Endodermal cell (in vitro differentiated cells): ENCODE measurements around the gene OBSL1. TPM values are rescaled to one million over a fixed set of nuclear protein-coding genes. Genes with fewer than 3 reads are reported as not detected.

Experiments used
- DNase-seq: peaks from one replicate; pipeline ENCODE4 v3.0.0-alpha.2; 2017
- H3K27ac ChIP-seq: 2 replicates; pipeline ENCODE4 v1.5.1; 2013; ENCODE audit warnings: mild to moderate bottlenecking, low read depth, low read length, moderate library complexity
- H3K27me3 ChIP-seq: 2 replicates; pipeline ENCODE4 v1.6.1; 2013; ENCODE audit warnings: mild to moderate bottlenecking, low read length, moderate library complexity; ENCODE audit not compliant: insufficient read depth, control insufficient read depth, poor library complexity, severe bottlenecking
- H3K36me3 ChIP-seq: 2 replicates; pipeline ENCODE4 v1.7.0; 2013; ENCODE audit warnings: mild to moderate bottlenecking, low read length, moderate library complexity; ENCODE audit not compliant: control insufficient read depth, insufficient read depth
- H3K4me1 ChIP-seq: one replicate; pipeline ENCODE4 v1.7.0; 2013; ENCODE audit warnings: low read length; ENCODE audit not compliant: control insufficient read depth, insufficient read depth
- H3K4me3 ChIP-seq: 2 replicates; pipeline ENCODE4 v1.5.1; 2013; ENCODE audit warnings: mild to moderate bottlenecking, low read length, moderate library complexity
- H3K9ac ChIP-seq: 2 replicates; pipeline ENCODE4 v1.6.1; 2013; ENCODE audit warnings: mild to moderate bottlenecking, low read length, moderate library complexity; ENCODE audit not compliant: poor library complexity, severe bottlenecking; ENCODE audit errors: extremely low read depth
- H3K9me3 ChIP-seq: 2 replicates; pipeline ENCODE4 v1.6.1; 2013; ENCODE audit warnings: mild to moderate bottlenecking, low read length, moderate library complexity; ENCODE audit not compliant: control insufficient read depth
- H3K27ac Mint-ChIP-seq: 2 replicates; pipeline ENCODE4 v1.8.0; 2020; ENCODE audit warnings: mixed read lengths
- H3K27me3 Mint-ChIP-seq: 2 replicates; pipeline ENCODE4 v1.8.0; 2021; ENCODE audit warnings: mild to moderate bottlenecking, mixed read lengths; ENCODE audit not compliant: insufficient read depth
- H3K36me3 Mint-ChIP-seq: 2 replicates; pipeline ENCODE4 v1.8.0; 2020; ENCODE audit warnings: low read depth, mixed read lengths
- H3K4me1 Mint-ChIP-seq: 2 replicates; pipeline ENCODE4 v1.8.0; 2020; ENCODE audit warnings: mixed read lengths
- H3K4me3 Mint-ChIP-seq: 2 replicates; pipeline ENCODE4 v1.8.0; 2020; ENCODE audit warnings: mild to moderate bottlenecking, moderate library complexity, mixed read lengths
- H3K9me3 Mint-ChIP-seq: 2 replicates; pipeline ENCODE4 v1.8.0; 2020; ENCODE audit warnings: mild to moderate bottlenecking, mixed read lengths
- WGBS, 2 experiments: methylation state at CpG; one replicate each; pipeline versions ENCODE4 v1.1.5 to v1.1.7; 2013; ENCODE audit warnings: missing lambda C conversion rate in 2 of 2, mixed read lengths in 1 of 2; ENCODE audit not compliant: insufficient coverage in 1 of 2, insufficient read length in 1 of 2; 5-methylcytosine and 5-hydroxymethylcytosine counted together
- total RNA-seq, 2 donors: library from RNA; stranded (reverse); fragmentation: NEBNext Ultra II Directional in 1 of 2; extraction: Animal tissue kit (Norgen Biotek cat#: 25700) in 1 of 2; gene quantifications; 2 replicates in 1 of 2; 3 replicates in 1 of 2; pipeline ENCODE4 v1.2.1, GENCODE V29; 2021
- TF ChIP-seq, protein P1 (sequence below): fragments of 200-600 bp; sonication (generic); conservative IDR thresholded peaks from 2 replicates; pipeline ENCODE4 v1.5.0; 2021; ENCODE audit warnings: antibody characterized with exemption, mild to moderate bottlenecking

The OBSL1 gene
- total RNA-seq, 2 donors from 2014 or later, result 156 to 162 TPM

DNA sequence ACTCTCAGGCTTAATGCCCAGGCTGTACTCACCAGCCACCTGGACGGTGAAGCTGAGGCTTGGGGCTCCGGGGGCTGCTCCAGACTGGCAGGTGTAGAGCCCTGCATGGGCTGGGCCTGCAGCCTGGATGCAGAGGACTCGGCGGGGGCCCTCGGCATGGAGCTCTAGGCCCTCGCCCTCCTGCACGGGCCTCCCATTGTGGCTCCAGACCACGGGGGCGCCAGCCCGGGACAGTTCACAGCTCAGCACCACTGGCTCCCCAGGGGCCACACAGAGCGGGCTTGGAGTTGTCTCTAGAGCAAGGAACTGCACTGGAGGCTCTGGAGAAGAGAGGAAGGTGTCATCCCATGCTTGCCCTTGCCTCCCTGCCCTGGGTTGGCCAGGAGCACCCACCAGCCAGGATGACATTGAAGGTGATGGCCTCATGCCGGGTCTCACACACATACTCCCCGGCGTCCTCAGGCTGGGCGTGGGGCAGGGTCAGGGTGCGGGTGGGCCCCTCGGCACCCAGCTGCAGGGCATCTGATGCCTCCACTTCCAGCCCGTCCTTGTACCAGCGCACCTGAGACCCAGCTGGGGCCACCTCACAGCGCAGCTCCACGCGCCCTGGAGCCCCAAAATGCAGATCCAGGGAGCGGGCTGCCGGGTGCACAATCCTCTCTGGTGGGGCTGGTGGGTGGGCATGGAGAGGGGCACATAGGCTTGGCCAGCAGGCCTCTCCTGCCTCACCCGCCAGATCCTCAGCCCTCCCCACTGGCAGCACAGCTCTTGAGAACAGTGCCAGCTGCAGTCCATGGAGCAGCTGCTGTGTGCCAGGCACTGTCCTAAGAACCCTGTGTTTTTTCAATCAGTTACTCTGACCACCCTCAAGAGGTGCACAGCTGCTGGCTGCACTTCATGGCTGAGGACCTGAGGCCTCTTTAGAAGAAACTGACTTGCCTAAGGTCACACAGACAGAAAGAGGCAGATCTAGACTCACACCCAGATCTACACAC is 13.3 kb downstream of the OBSL1 start:
- Histone ChIP-seq H3K27me3 (peaks cover 8% of the 10 kb centered on the region), H3K4me1 (peaks cover 8% of the 10 kb centered on the region), H3K36me3 (no peaks in the 10 kb centered on the region), H3K27ac (no peak overlapping the region), H3K9me3 (no peaks in the 10 kb centered on the region), H3K9ac (no peak overlapping the region), H3K4me3 (no peak overlapping the region)
- Mint-ChIP-seq H3K4me3 (no peak overlapping the region), H3K9me3 (no peaks in the 10 kb centered on the region), H3K27ac (no peak overlapping the region), H3K36me3 (peaks cover 42% of the 10 kb centered on the region), H3K4me1 (peaks cover 25% of the 10 kb centered on the region), H3K27me3 (peaks cover 17% of the 10 kb centered on the region)
- DNase-seq, result no peak
- TF ChIP-seq, protein P1, sequence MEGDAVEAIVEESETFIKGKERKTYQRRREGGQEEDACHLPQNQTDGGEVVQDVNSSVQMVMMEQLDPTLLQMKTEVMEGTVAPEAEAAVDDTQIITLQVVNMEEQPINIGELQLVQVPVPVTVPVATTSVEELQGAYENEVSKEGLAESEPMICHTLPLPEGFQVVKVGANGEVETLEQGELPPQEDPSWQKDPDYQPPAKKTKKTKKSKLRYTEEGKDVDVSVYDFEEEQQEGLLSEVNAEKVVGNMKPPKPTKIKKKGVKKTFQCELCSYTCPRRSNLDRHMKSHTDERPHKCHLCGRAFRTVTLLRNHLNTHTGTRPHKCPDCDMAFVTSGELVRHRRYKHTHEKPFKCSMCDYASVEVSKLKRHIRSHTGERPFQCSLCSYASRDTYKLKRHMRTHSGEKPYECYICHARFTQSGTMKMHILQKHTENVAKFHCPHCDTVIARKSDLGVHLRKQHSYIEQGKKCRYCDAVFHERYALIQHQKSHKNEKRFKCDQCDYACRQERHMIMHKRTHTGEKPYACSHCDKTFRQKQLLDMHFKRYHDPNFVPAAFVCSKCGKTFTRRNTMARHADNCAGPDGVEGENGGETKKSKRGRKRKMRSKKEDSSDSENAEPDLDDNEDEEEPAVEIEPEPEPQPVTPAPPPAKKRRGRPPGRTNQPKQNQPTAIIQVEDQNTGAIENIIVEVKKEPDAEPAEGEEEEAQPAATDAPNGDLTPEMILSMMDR, result no peak
- 90 to 92% methylated on average over 15 to 25 of the region's 25 CpGs for WGBS, 2 experiments

DNA sequence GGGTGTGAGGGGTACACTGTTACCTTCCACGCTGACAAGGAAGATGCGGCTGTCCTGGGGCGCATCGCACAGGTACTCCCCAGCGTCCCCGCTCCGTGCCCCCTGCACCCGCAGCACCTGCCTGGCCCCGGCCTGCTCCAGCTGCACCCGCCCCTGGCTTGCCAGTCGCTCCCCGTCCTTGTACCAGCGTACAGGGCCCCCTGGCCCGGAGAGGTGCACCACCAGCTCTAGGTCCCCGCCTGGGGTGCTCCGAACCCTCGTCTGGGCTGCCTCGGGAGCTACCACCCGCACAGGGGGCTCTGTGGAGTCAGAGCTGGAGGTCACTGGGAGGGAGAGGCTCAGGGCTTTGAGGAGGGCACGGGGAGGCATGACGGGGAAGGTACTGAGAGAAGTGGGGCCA is 14.0 kb downstream of the OBSL1 start:
- Mint-ChIP-seq H3K27ac (no peak overlapping the region), H3K4me1 (peaks cover 18% of the 10 kb centered on the region), H3K9me3 (no peaks in the 10 kb centered on the region), H3K36me3 (peaks cover 35% of the 10 kb centered on the region), H3K4me3 (no peak overlapping the region), H3K27me3 (peaks cover 19% of the 10 kb centered on the region)
- H3K36me3 ChIP-seq, result no peaks in the 10 kb centered on the region
- H3K9me3 ChIP-seq, result no peaks in the 10 kb centered on the region
- TF ChIP-seq, protein P1, result no peak
- H3K4me3 ChIP-seq, result no peak overlapping the region
- H3K4me1 ChIP-seq, result peaks cover 11% of the 10 kb centered on the region
- no peak overlapping the region for H3K27ac ChIP-seq
- no peak for DNase-seq
- H3K9ac ChIP-seq, result no peak overlapping the region
- H3K27me3 ChIP-seq, result peaks cover 12% of the 10 kb centered on the region
- WGBS, 2 experiments, result 92 to 95% methylated on average over 7 to 21 of the region's 21 CpGs

DNA sequence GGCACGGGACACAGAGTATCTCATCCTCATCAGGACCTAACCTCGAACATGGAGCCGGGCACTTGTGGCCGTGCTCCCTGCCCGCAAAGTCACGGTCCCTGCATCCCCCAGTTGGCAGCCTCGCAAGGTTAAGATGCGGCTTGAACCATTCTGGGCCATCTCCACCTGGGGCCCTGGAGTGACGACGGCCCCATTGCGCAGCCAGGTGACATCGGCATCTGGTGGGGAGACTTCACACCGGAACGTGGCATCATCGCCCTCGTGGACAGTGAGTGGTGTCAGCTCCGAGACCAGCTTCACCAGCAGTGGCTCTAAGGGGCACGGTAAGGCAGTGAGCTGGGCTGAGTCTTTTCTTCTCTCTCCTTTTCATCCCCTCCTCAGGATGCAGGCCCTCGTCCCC is 14.9 kb downstream of the OBSL1 start:
- Mint-ChIP-seq H3K4me1 (peaks cover 9% of the 10 kb centered on the region), H3K27ac (no peak overlapping the region), H3K4me3 (no peak overlapping the region), H3K36me3 (peaks cover 31% of the 10 kb centered on the region), H3K27me3 (peaks cover 24% of the 10 kb centered on the region), H3K9me3 (no peaks in the 10 kb centered on the region)
- DNase-seq, result no peak
- Histone ChIP-seq H3K4me1 (peaks cover 10% of the 10 kb centered on the region), H3K4me3 (no peak overlapping the region), H3K9ac (no peak overlapping the region), H3K27me3 (peaks cover 17% of the 10 kb centered on the region), H3K27ac (no peak overlapping the region), H3K36me3 (no peaks in the 10 kb centered on the region), H3K9me3 (no peaks in the 10 kb centered on the region)
- 96 to 99% methylated on average over 18 to 19 of the region's 19 CpGs for WGBS, 2 experiments
- TF ChIP-seq, protein P1, result no peak
